ENCODE measurements around the gene PARN.

Gene PARN

GRCh38 chr16:14564861-14565687 is 65.0 kb downstream of the PARN start:
- no peak for TF ChIP-seq CTCF (IDR thresholded peaks at IDR 0.05)
- Histone ChIP-seq H3K9me3 (no peaks in the 10 kb centered on the region), H3K27ac (no peak overlapping the region), H3K36me3 (peaks cover 4% of the 10 kb centered on the region), H3K4me1 (ENCODE audit: control insufficient read depth in 1 of 2, insufficient read depth in 1 of 2, low read depth in 1 of 2, low read length in 1 of 2) (peaks cover 0 to 3% of the 10 kb centered on the region in 2 experiments), H3K27me3 (no peaks in the 10 kb centered on the region), H3K4me3 (ENCODE audit: low read depth in 1 of 2, low read length in 1 of 2) (no peak overlapping the region)

- Histone ChIP-seq H3K27ac (no peak overlapping the region), H3K4me1 (ENCODE audit: control insufficient read depth in 1 of 2, insufficient read depth in 1 of 2, low read depth in 1 of 2, low read length in 1 of 2) (peaks cover 0 to 10% of the 10 kb centered on the region in 2 experiments)
- no peak for TF ChIP-seq CTCF (IDR thresholded peaks at IDR 0.05)
Observed at GRCh38 chr16:14564323-14564722, 65.7 kb downstream of the PARN start.

GRCh38 chr16:14562691-14563491 is 67.2 kb downstream of the PARN start:
- Histone ChIP-seq H3K27ac (no peak overlapping the region), H3K4me1 (ENCODE audit: control insufficient read depth in 1 of 2, insufficient read depth in 1 of 2, low read depth in 1 of 2, low read length in 1 of 2) (peaks cover 0 to 10% of the 10 kb centered on the region in 2 experiments), H3K36me3 (peaks cover 2% of the 10 kb centered on the region), H3K27me3 (no peaks in the 10 kb centered on the region), H3K9me3 (no peaks in the 10 kb centered on the region), H3K4me3 (ENCODE audit: low read depth in 1 of 2, low read length in 1 of 2) (no peak overlapping the region)
- TF ChIP-seq CTCF (IDR thresholded peaks at IDR 0.05), result no peak

More at GRCh38 chr16:14564323-14564722, 65.7 kb downstream of the PARN start:
- Histone ChIP-seq H3K27me3 (no peaks in the 10 kb centered on the region), H3K4me3 (ENCODE audit: low read depth in 1 of 2, low read length in 1 of 2) (no peak overlapping the region), H3K36me3 (peaks cover 4% of the 10 kb centered on the region), H3K9me3 (no peaks in the 10 kb centered on the region)

DNA sequence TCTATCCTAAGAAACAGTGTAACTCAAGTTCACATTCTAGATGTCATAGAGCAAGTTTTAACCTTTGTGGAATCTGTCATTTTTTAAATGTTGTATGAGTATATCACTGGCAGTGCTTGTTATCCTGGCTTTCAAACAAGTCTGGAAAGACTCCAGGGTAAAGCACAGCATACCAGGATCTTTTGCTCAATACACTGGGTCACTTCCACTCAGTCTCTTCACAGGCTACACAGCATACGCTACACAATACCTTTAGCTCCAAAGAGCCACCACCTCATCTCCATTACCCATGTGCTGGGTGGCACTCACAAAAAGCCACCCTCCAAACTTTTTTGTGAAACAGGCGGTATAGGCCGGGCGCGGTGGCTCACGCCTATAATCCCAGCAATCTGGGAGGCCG is 69.5 kb downstream of the PARN start:
- H3K27me3 ChIP-seq, result no peaks in the 10 kb centered on the region
- TF ChIP-seq CTCF (IDR thresholded peaks at IDR 0.05), result no peak
- no peaks in the 10 kb centered on the region for H3K9me3 ChIP-seq
- H3K4me3 ChIP-seq (ENCODE audit: low read depth in 1 of 2, low read length in 1 of 2), result no peak overlapping the region
- H3K4me1 ChIP-seq (ENCODE audit: control insufficient read depth in 1 of 2, insufficient read depth in 1 of 2, low read depth in 1 of 2, low read length in 1 of 2), result peaks cover 0 to 10% of the 10 kb centered on the region in 2 experiments
- H3K27ac ChIP-seq, result peak overlapping the region; percentile 50
- peaks cover 6% of the 10 kb centered on the region for H3K36me3 ChIP-seq

DNA sequence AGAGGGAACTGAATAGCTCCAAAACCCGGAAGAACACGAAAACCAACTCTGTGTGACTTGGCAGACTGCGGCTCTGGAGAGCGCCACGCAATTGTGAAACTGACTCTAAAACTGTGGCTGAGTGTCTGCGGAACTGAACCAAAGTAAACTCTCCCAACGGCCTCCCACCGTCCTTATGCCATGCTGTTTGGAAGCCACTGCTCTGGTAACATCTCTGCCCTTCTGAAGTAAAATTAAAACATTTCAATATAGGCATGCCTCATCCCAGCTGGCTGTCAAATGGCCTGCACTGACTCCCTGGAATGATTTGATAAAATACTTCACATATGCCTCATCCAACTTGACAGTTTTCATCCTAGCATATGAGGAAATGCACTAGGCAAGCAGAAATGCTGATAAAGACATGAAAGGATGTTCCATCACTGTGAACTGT is 70.2 kb downstream of the PARN start:
- Histone ChIP-seq H3K36me3 (peaks cover 6% of the 10 kb centered on the region), H3K9me3 (no peaks in the 10 kb centered on the region), H3K4me3 (ENCODE audit: low read depth in 1 of 2, low read length in 1 of 2) (no peak overlapping the region), H3K27me3 (no peaks in the 10 kb centered on the region), H3K27ac (peak overlapping the region; percentile 50), H3K4me1 (ENCODE audit: control insufficient read depth in 1 of 2, insufficient read depth in 1 of 2, low read depth in 1 of 2, low read length in 1 of 2) (peaks cover 0 to 10% of the 10 kb centered on the region in 2 experiments)
- no peak for TF ChIP-seq CTCF (IDR thresholded peaks at IDR 0.05)
